ENCODE measurements around the gene PLXNB3.

The PLXNB3 gene

GRCh38 chrX:153755136-153755535 lies 8.9 kb upstream of the PLXNB3 start:
- TF ChIP-seq CTCF (IDR thresholded peaks at IDR 0.05; ENCODE audit: low read depth, low read length) = no peak
- Histone ChIP-seq H3K9me3 (no peaks in the 10 kb centered on the region), H3K36me3 (no peaks in the 10 kb centered on the region), H3K27me3 (no peaks in the 10 kb centered on the region), H3K4me1 (no peaks in the 10 kb centered on the region), H3K4me3 (ENCODE audit: low read depth, low read length) (no peak overlapping the region)
- no peak for DNase-seq

- Histone ChIP-seq H3K9me3 (no peaks in the 10 kb centered on the region), H3K36me3 (no peaks in the 10 kb centered on the region), H3K4me3 (ENCODE audit: low read depth, low read length) (no peak overlapping the region), H3K27me3 (no peaks in the 10 kb centered on the region), H3K4me1 (peaks cover 13% of the 10 kb centered on the region)
- TF ChIP-seq CTCF (IDR thresholded peaks at IDR 0.05; ENCODE audit: low read depth, low read length) = no peak
- DNase-seq = no peak
Measured at GRCh38 chrX:153761863-153762262, 2.2 kb upstream of the PLXNB3 start.

GRCh38 chrX:153762626-153763173 lies 1.3 kb upstream of the PLXNB3 start:
- peaks cover 14% of the 10 kb centered on the region for H3K4me1 ChIP-seq
- DNase-seq = no peak
- no peak for TF ChIP-seq CTCF (IDR thresholded peaks at IDR 0.05; ENCODE audit: low read depth, low read length)
- H3K4me3 ChIP-seq (ENCODE audit: low read depth, low read length) = no peak overlapping the region
- H3K9me3 ChIP-seq = no peaks in the 10 kb centered on the region
- no peaks in the 10 kb centered on the region for H3K27me3 ChIP-seq
- no peaks in the 10 kb centered on the region for H3K36me3 ChIP-seq

- Histone ChIP-seq H3K4me1 (peaks cover 14% of the 10 kb centered on the region), H3K36me3 (no peaks in the 10 kb centered on the region)
Measured at GRCh38 chrX:153763298-153763932, 634 bp upstream of the PLXNB3 start.

GRCh38 chrX:153764786-153765137 lies 713 bp downstream of the PLXNB3 start:
- H3K27me3 ChIP-seq = no peaks in the 10 kb centered on the region
- no peaks in the 10 kb centered on the region for H3K9me3 ChIP-seq
- no peak for DNase-seq
- TF ChIP-seq CTCF (IDR thresholded peaks at IDR 0.05; ENCODE audit: low read depth, low read length) = no peak
- H3K36me3 ChIP-seq = no peaks in the 10 kb centered on the region
- peak overlapping the region; percentile 43 for H3K4me3 ChIP-seq (ENCODE audit: low read depth, low read length)
- H3K4me1 ChIP-seq = peaks cover 14% of the 10 kb centered on the region

More at GRCh38 chrX:153763298-153763932, 634 bp upstream of the PLXNB3 start:
- TF ChIP-seq CTCF (IDR thresholded peaks at IDR 0.05; ENCODE audit: low read depth, low read length) = no peak
- no peak for DNase-seq
- no peak overlapping the region for H3K4me3 ChIP-seq (ENCODE audit: low read depth, low read length)
- H3K9me3 ChIP-seq = no peaks in the 10 kb centered on the region
- no peaks in the 10 kb centered on the region for H3K27me3 ChIP-seq

Measured in BE2C (cell line).